ENCODE measurements around the gene POLN.

POLN gene

GRCh38 chr4:2071252-2071911 lies 170.5 kb downstream of the POLN start:
- DNase-seq (ENCODE audit: low read depth, low spot score): no peak

- DNase-seq (ENCODE audit: low read depth, low spot score): no peak
Observed at GRCh38 chr4:2070421-2071251, 171.3 kb downstream of the POLN start.

- no peak for DNase-seq (ENCODE audit: low read depth, low spot score)
Observed at GRCh38 chr4:2069986-2070385, 171.9 kb downstream of the POLN start.

DNA sequence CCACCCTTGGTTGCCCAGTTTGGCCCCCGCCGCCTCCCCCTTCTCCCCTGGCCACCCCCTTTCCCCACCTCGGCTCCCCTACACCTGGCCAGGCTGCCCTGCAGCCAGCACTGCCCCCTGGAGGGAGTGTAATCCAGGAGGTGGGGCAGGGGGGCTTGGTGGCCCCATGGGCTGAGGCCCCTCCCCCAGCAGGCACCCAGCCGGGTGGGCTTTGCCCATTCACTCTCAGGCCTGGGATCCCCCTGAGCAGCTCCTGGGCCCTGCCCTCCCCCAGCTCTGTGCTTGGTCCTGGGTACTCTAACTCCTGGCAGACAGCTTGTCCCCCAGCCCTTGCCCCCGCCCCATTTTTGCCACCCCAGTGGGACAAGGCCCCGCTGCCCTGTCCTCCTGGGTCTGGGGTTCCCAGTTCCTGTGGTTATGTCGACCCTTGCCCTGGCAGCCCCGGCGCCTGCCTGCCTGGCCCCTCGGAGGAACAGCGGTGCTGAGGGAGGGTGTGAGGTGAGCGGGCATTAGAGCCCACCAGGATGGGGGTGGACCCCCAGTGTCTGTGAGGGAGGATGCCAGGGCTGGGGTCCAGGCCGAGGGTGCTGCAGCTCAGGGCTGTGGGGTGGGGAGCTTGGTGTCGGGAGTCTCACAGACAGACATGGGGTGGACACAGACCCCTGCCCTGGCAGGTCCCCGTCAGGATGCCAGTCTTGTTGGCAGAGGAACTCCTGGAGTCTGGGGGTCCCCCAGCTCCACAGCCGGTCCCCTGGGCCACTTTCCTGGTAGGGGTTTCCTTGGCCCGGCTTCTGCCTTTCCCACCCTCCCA lies 172.6 kb downstream of the POLN start:
- no peak for DNase-seq (ENCODE audit: low read depth, low spot score)

- DNase-seq (ENCODE audit: low read depth, low spot score): no peak
Observed at GRCh38 chr4:2068566-2068965, 173.4 kb downstream of the POLN start.

DNA sequence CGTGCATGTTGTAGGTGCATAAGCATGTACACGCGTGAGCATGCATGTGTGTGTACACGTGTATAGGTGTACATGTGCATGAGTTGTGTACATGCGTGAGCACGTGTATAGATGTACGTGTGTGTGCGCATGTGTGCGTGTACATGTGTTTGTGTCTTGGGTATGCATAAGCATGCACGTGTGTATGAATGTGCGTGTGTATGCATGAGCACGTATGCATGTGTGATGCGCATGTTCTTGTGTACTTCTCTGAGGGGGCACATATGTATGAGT lies 173.8 kb downstream of the POLN start:
- DNase-seq (ENCODE audit: low read depth, low spot score): no peak

DNA sequence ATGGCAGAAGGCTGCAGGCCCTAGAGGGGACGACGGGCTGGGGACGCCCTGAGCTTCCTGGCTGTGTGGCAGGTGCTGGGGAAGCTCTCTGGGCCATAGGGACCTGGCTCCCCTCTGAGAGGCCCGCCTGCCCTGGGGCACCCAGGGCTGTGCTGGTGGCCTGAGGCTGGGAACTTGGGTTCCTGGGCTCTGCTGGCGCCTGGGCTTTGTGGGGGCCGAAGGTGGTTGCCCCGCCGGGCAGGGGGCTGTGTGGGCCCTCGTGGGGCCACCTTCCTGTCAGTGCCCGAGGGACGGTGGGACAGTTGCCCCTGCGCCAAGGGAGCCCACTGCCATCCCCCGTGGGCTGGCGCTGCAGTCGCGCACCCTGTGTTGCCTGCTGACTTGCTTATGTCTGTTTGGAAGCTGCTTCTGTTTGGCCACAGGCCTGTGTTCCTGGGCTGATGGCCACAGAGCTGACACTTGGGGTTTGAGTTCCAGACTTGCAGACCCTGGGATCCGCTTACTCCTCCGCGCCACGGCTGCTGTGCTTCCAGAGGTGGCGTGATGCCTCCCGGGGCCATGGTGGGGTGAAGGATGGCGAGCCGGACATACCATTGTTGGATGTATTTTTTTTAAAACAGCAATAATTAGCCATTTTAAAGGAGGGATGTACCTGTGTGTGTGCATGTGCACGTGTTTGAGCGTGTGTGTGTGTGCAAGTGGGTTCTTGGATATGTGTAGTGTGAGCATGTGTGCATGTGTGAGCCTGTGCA lies 174.3 kb downstream of the POLN start:
- no peak for DNase-seq (ENCODE audit: low read depth, low spot score)

DNA sequence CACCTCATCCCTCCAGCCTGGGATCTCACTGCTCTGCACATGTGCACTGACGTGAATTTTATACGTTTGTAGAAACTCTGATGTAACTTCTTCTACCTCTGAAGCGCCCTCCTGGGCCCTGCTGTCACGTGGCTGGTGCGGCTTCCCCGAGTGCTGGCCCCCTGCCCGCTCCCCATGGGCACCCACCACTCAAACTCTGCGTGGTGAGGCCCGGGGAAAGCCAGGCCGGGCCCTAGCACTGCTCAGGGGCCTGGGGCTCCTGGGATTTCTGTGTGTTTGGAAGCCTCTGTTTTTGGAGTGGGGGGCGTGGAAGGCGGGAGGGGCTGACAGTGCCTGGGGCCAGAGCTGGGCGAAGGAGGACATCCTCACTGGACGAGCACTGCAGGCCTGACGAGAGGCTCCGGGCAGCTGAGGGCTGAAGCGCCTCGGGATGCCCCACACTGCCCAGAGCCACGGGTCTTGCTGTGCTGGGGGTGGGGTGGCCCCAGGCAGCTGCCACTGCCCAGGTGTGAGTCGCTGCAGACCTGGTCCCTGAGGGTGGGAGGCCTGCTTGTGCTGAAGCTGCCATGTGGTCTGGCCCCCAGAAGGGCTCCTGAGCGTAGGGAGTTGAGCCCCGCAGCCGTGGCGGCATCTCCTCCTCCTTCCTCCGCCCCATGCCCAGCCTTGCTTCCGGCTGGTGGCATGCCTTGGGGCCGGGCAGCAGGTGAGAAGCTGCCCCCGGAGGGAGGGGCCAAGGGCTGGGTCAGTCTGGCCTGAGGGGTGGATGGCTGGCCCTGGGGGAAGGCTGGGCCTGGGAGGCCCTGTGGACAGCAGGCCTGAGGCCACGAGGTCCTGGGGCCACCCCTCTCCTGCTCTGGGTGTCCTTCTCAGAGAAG lies 175.1 kb downstream of the POLN start:
- no peak for DNase-seq (ENCODE audit: low read depth, low spot score)

- DNase-seq (ENCODE audit: low read depth, low spot score): no peak
Observed at GRCh38 chr4:2066011-2066551, 175.8 kb downstream of the POLN start.

GRCh38 chr4:2065106-2065930 lies 176.6 kb downstream of the POLN start:
- no peak for DNase-seq (ENCODE audit: low read depth, low spot score)

GRCh38 chr4:2064276-2064991 lies 177.5 kb downstream of the POLN start:
- DNase-seq (ENCODE audit: low read depth, low spot score): no peak

GRCh38 chr4:2063557-2064275 lies 178.2 kb downstream of the POLN start:
- DNase-seq (ENCODE audit: low read depth, low spot score): no peak

GRCh38 chr4:2062808-2063524 lies 179.0 kb downstream of the POLN start:
- DNase-seq (ENCODE audit: low read depth, low spot score): no peak

- DNase-seq (ENCODE audit: low read depth, low spot score): no peak
Observed at GRCh38 chr4:2062168-2062807, 179.6 kb downstream of the POLN start.

DNA sequence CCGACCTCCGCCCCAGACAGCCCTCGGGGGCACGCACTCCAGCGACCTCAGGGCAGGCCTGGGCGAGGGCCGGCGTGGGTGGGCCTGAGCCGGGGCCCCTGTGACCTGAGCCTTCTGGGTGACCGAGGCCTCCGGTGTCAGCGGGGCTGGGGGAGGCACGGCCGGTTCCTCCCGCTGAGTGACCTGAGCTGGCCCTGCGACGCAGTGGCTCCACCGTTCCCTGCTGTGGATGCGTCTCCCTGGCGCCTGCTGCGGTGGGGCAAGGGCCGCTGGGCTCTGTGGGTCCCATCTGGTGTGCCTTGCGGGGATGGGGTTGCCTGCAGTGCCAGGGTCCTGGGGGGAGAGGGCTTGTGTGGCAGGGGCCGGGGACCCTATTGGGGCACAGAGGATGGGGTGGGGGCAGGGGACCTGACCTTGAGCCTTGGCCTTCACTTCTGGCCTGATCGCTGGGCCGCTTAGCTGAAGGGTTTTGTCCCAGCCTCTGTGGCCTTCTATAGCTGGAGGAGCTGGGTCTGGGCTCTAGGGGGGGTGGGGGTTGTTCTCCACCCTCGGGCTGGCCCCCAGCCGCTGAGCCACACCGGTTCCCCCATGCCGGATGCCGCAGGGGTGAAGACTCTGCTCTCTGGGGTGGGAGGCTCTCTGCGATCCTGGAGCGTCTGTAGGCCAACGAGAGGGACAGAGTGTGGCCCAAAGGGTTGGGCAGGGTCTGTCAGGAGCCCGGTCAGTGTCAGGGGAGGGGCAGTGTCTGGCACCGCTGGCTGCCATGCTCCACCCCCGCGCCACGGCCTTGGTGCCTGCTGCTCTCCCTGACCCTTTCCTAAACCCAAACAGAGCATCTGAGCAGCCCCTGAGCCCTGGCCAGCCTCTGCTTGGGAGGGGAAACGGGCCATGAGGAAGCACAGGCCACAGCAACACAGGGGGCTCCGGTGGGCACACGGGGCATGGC lies 180.5 kb downstream of the POLN start:
- no peak for DNase-seq (ENCODE audit: low read depth, low spot score)

GRCh38 chr4:2060611-2061185 lies 181.2 kb downstream of the POLN start:
- no peak for DNase-seq (ENCODE audit: low read depth, low spot score)

All from iPS DF 19.7 (cell line).